Measurements from ENCODE around the gene EFNA5. TPM values are rescaled to one million over a fixed set of nuclear protein-coding genes. Genes with fewer than 3 reads are reported as not detected.

The EFNA5 gene
- total and polyA plus RNA-seq, 2 experiments from 2014 or later = 7.5 to 10.1 TPM

DNA sequence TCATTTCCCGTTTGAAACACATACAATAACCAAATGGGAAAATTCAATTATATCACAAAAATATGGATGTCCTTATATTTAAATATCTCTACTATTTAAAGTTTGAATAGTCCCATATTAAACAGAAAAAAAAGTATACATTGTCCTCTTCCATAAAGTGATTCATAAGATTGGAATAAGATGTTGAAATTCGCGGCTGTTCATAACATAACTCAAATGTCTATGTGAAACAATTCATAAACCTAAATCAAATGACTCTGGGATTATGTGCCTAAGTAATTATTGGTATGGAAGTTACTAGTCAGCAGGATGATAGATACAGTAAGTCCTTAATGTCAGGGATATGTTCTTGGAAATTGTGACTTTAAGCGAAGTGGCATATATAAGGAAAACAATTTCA lies 3.9 kb upstream of the EFNA5 start:
- H3K36me3 ChIP-seq (ENCODE audit: insufficient read depth) = no peaks in the 10 kb centered on the region
- no peaks in the 10 kb centered on the region for H3K9me2 ChIP-seq (ENCODE audit: insufficient read depth)
- no peaks in the 10 kb centered on the region for H3K9me3 Mint-ChIP-seq
- H4K20me1 ChIP-seq (replicated peaks; ENCODE audit: insufficient read depth) = no peaks in the 10 kb centered on the region
- peaks cover 12% of the 10 kb centered on the region for H3K4me1 ChIP-seq (ENCODE audit: insufficient read depth)
- H3K27me3 ChIP-seq (ENCODE audit: insufficient read depth) = peaks cover 14% of the 10 kb centered on the region; the same call in 1 of the 2 replicates
- H2AFZ ChIP-seq = no peak overlapping the region
- H3K4me1 Mint-ChIP-seq = peaks cover 24% of the 10 kb centered on the region
- H3F3A ChIP-seq (replicated peaks; ENCODE audit: low read depth) = no peaks in the 10 kb centered on the region
- no peak overlapping the region for H3K27ac ChIP-seq (ENCODE audit: low read depth)
- peaks cover 1% of the 10 kb centered on the region; the same call in 1 of the 2 replicates for H3K79me2 ChIP-seq (replicated peaks; ENCODE audit: insufficient read depth)
- TF ChIP-seq STAT1 (IDR thresholded peaks at IDR 0.05; ENCODE audit: unreplicated experiment) = no peak
- TF ChIP-seq NANOG (IDR thresholded peaks at IDR 0.05; ENCODE audit: borderline replicate concordance) = no peak
- TF ChIP-seq CTCF (conservative IDR thresholded peaks at IDR 0.05; ENCODE audit: low read depth in 2 of 2) = no peak
- no peak for TF ChIP-seq ZNF331 (CRISPR knock-in tag; IDR thresholded peaks at IDR 0.05; ENCODE audit: low read depth)
- no peak for TF ChIP-seq ZNF462 (CRISPR knock-in tag; IDR thresholded peaks at IDR 0.05)
- no peak for TF ChIP-seq ETS1 (IDR thresholded peaks at IDR 0.05)
- no peak for TF ChIP-seq EZH2 (IDR thresholded peaks at IDR 0.05; ENCODE audit: low read depth, unreplicated experiment)
- TF ChIP-seq, protein P1, sequence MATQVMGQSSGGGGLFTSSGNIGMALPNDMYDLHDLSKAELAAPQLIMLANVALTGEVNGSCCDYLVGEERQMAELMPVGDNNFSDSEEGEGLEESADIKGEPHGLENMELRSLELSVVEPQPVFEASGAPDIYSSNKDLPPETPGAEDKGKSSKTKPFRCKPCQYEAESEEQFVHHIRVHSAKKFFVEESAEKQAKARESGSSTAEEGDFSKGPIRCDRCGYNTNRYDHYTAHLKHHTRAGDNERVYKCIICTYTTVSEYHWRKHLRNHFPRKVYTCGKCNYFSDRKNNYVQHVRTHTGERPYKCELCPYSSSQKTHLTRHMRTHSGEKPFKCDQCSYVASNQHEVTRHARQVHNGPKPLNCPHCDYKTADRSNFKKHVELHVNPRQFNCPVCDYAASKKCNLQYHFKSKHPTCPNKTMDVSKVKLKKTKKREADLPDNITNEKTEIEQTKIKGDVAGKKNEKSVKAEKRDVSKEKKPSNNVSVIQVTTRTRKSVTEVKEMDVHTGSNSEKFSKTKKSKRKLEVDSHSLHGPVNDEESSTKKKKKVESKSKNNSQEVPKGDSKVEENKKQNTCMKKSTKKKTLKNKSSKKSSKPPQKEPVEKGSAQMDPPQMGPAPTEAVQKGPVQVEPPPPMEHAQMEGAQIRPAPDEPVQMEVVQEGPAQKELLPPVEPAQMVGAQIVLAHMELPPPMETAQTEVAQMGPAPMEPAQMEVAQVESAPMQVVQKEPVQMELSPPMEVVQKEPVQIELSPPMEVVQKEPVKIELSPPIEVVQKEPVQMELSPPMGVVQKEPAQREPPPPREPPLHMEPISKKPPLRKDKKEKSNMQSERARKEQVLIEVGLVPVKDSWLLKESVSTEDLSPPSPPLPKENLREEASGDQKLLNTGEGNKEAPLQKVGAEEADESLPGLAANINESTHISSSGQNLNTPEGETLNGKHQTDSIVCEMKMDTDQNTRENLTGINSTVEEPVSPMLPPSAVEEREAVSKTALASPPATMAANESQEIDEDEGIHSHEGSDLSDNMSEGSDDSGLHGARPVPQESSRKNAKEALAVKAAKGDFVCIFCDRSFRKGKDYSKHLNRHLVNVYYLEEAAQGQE (IDR thresholded peaks at IDR 0.05; ENCODE audit: unreplicated experiment) = no peak
- TF ChIP-seq EZH2phosphoT487 (IDR thresholded peaks at IDR 0.05; ENCODE audit: unreplicated experiment) = no peak
- TF ChIP-seq POLR2AphosphoS5 (IDR thresholded peaks at IDR 0.05; ENCODE audit: low read depth) = no peak
- TF ChIP-seq CREB1 (CRISPR knock-in tag; IDR thresholded peaks at IDR 0.05; ENCODE audit: low read depth) = no peak
- no peak for TF ChIP-seq ZNF114 (CRISPR knock-in tag; IDR thresholded peaks at IDR 0.05)
- no peak for TF ChIP-seq JUNB (IDR thresholded peaks at IDR 0.05; ENCODE audit: unreplicated experiment)
- ATAC-seq (no peak), DNase-seq (ENCODE audit: low spot score) (no peak)
- no peak overlapping the region for H3K4me2 ChIP-seq
- no peak overlapping the region for H3K4me3 ChIP-seq
- no peak overlapping the region for H3K27ac Mint-ChIP-seq
- H3K36me3 Mint-ChIP-seq (ENCODE audit: low read depth) = no peaks in the 10 kb centered on the region
- no peak overlapping the region for H3K4me3 Mint-ChIP-seq
- H3K27me3 Mint-ChIP-seq (ENCODE audit: insufficient read depth, low read depth, poor library complexity) = peaks cover 21% of the 10 kb centered on the region
